ENCODE data around the gene TAPT1.
"Not testable (repeated sequence)": the region's sequence is repeated elsewhere in the genome, so short reads cannot be mapped to it uniquely, and the experiment has no call there.

TAPT1 gene

GRCh38 chr4:16225863-16226815 lies at the start of gene TAPT1:
TSS of gene TAPT1 (minus strand) at chr4:16226471. CDS start at chr4:16226457, 14 bp downstream.
- no peak for DNase-seq (ENCODE audit: low spot score)

GRCh38 chr4:16271411-16271810 lies 45.1 kb upstream of the TAPT1 start:
- DNase-seq (ENCODE audit: low spot score) = no peak

GRCh38 chr4:16270454-16271328 lies 44.4 kb upstream of the TAPT1 start:
- peak; percentile 55 for DNase-seq (ENCODE audit: low spot score)

GRCh38 chr4:16269742-16270453 lies 43.6 kb upstream of the TAPT1 start:
- DNase-seq (ENCODE audit: low spot score) = not testable (repeated sequence)

- no peak for DNase-seq (ENCODE audit: low spot score)
These were observed 43.0 kb upstream of the TAPT1 start for GRCh38 chr4:16269240-16269639.

- no peak for DNase-seq (ENCODE audit: low spot score)
These were observed 42.0 kb upstream of the TAPT1 start for GRCh38 chr4:16268290-16268689.

- DNase-seq (ENCODE audit: low spot score) = no peak
These were observed 41.4 kb upstream of the TAPT1 start for GRCh38 chr4:16267639-16268038.

- no peak for DNase-seq (ENCODE audit: low spot score)
These were observed 39.5 kb upstream of the TAPT1 start for GRCh38 chr4:16265820-16266219.

- peak; percentile 82 for DNase-seq (ENCODE audit: low spot score)
These were observed 38.5 kb upstream of the TAPT1 start for GRCh38 chr4:16264798-16265197.

- DNase-seq (ENCODE audit: low spot score) = no peak
These were observed 36.8 kb upstream of the TAPT1 start for GRCh38 chr4:16263056-16263455.

- no peak for DNase-seq (ENCODE audit: low spot score)
These were observed 35.9 kb upstream of the TAPT1 start for GRCh38 chr4:16262188-16262587.

GRCh38 chr4:16261313-16261878 lies 35.1 kb upstream of the TAPT1 start:
- no peak for DNase-seq (ENCODE audit: low spot score)

GRCh38 chr4:16259889-16260246 lies 33.6 kb upstream of the TAPT1 start:
- no peak for DNase-seq (ENCODE audit: low spot score)

GRCh38 chr4:16259241-16259888 lies 33.1 kb upstream of the TAPT1 start:
- no peak for DNase-seq (ENCODE audit: low spot score)

GRCh38 chr4:16257611-16258010 lies 31.3 kb upstream of the TAPT1 start:
- no peak for DNase-seq (ENCODE audit: low spot score)

GRCh38 chr4:16256343-16256742 lies 30.1 kb upstream of the TAPT1 start:
- no peak for DNase-seq (ENCODE audit: low spot score)

- DNase-seq (ENCODE audit: low spot score) = no peak
These were observed 29.5 kb upstream of the TAPT1 start for GRCh38 chr4:16255730-16256129.

- no peak for DNase-seq (ENCODE audit: low spot score)
These were observed 27.1 kb upstream of the TAPT1 start for GRCh38 chr4:16253127-16253960.

- no peak for DNase-seq (ENCODE audit: low spot score)
These were observed 24.5 kb upstream of the TAPT1 start for GRCh38 chr4:16250661-16251365.

GRCh38 chr4:16248605-16249004 lies 22.3 kb upstream of the TAPT1 start:
- no peak for DNase-seq (ENCODE audit: low spot score)

All from pons (tissue), 1 donor.